Left lung (tissue), 10 donors: ENCODE results near the gene OSBP2. TPM values are rescaled to one million over a fixed set of nuclear protein-coding genes. Genes with fewer than 3 reads are reported as not detected.
A peak's percentile ranks its signal among the peaks of the same experiment; 100 is the strongest.

Experiments
- ATAC-seq: fragments of 200-7000 bp; cut with Tn5 transposase; one replicate; pipeline ENCODE4 v1.9.1; 2020; ENCODE audit warnings: moderate library complexity
- DNase-seq, 4 donors: peaks; one replicate each; pipeline ENCODE4 v3.0.0-alpha.2; 2013 to 2020
- H3K27ac ChIP-seq, 2 donors: fragments of 200-600 bp; sonication (generic) in 1 of 2; one replicate each; pipeline versions ENCODE4 v1.5.0 to v1.8.0; 2020 to 2021
- H3K27me3 ChIP-seq, 2 donors: fragments of 200-600 bp; sonication (generic) in 1 of 2; one replicate each; pipeline versions ENCODE4 v1.5.0 to v1.8.0; 2020 to 2021
- H3K36me3 ChIP-seq, 2 donors: fragments of 200-600 bp; sonication (generic) in 1 of 2; one replicate each; pipeline versions ENCODE4 v1.5.0 to v1.8.0; 2020 to 2021
- H3K4me1 ChIP-seq, 2 donors: fragments of 200-600 bp; one replicate each; pipeline ENCODE4 v1.8.0; 2021
- H3K4me3 ChIP-seq, 2 donors: fragments of 200-600 bp; sonication (generic) in 1 of 2; one replicate each; pipeline versions ENCODE4 v1.5.0 to v1.8.0; 2020 to 2021; ENCODE audit warnings: mild to moderate bottlenecking in 1 of 2
- H3K9me3 ChIP-seq, 2 donors: fragments of 200-600 bp; sonication (generic) in 1 of 2; one replicate each; pipeline versions ENCODE4 v1.5.0 to v1.8.0; 2020 to 2021
- CTCF ChIP-seq, 2 donors: fragments of 200-600 bp; sonication (generic) in 1 of 2; IDR thresholded peaks; one replicate each; pipeline versions ENCODE4 v1.5.0 to v1.8.0; 2021; ENCODE audit warnings: antibody characterized with exemption in 2 of 2
- intact Hi-C, 2 donors: fragments of 100-400 bp; cut with DNase I; formaldehyde crosslinking; loops; one replicate each; pipeline versions ENCODE4 v1.11.2 to v1.14.2; 2022
- polyA plus RNA-seq, 6 donors: library from polyadenylated mRNA; unstranded; fragments of 120-200 nt; gene quantifications; one replicate each; pipeline ENCODE4 v1.2.1, GENCODE V29; 2013; ENCODE audit not compliant: insufficient read length in 6 of 6
- total RNA-seq, 2 donors: library from RNA; stranded (reverse); fragmentation: NEBNext Ultra II Directional; extraction: Animal tissue kit (Norgen Biotek cat#: 25700); gene quantifications; one replicate each; pipeline ENCODE4 v1.2.1, GENCODE V29; 2021
- donor health status: DM: no; HTN: yes; CAD: no.
- donor health status: DM: no; HTN: no; CAD: no.

Gene OSBP2
- total and polyA plus RNA-seq, 8 donors = 4.0 to 21.0 (median 15.8) TPM

GRCh38 chr22:30920407-30920806 lies 225.7 kb downstream of the OSBP2 start:
- Histone ChIP-seq H3K9me3 (peaks cover 0 to 7% of the 10 kb centered on the region in 2 donors), H3K4me3 (peak overlapping the region in 1 of 2 donors; percentile 47), H3K27me3 (no peaks in the 10 kb centered on the region), H3K27ac (no peak overlapping the region), H3K4me1 (peaks cover 3 to 20% of the 10 kb centered on the region in 2 donors), H3K36me3 (peaks cover 0 to 16% of the 10 kb centered on the region in 2 donors)
- peak; percentile 62 to 92 (median 76) for DNase-seq
- peak; percentile 90 for ATAC-seq
- intact Hi-C loops = loop anchor here in 1 of 2 donors (10.0 kb wide), 1 partner anchor 286 kb away; the partner anchor contains the start of gene SLC35E4
- TF ChIP-seq CTCF (IDR thresholded peaks at IDR 0.05) = peak; percentile 88 to 95

GRCh38 chr22:30921108-30921507 lies 226.4 kb downstream of the OSBP2 start:
- Histone ChIP-seq H3K36me3 (peaks cover 0 to 23% of the 10 kb centered on the region in 2 donors), H3K9me3 (peaks cover 0 to under 1% of the 10 kb centered on the region in 2 donors), H3K4me1 (peaks cover 3 to 20% of the 10 kb centered on the region in 2 donors), H3K4me3 (peak overlapping the region in 1 of 2 donors; percentile 47), H3K27me3 (no peaks in the 10 kb centered on the region), H3K27ac (peak overlapping the region in 1 of 2 donors; percentile 74)
- intact Hi-C loops = loop anchor here in 1 of 2 donors (10.0 kb wide), 1 partner anchor 286 kb away; the partner anchor contains the start of gene SLC35E4
- no peak for TF ChIP-seq CTCF (IDR thresholded peaks at IDR 0.05)
- DNase-seq (no peak), ATAC-seq (no peak)

GRCh38 chr22:30922151-30922611 lies 227.5 kb downstream of the OSBP2 start:
- no peak for TF ChIP-seq CTCF (IDR thresholded peaks at IDR 0.05)
- peak; percentile 28 to 93 (median 66) for DNase-seq
- Histone ChIP-seq H3K4me1 (peaks cover 3 to 20% of the 10 kb centered on the region in 2 donors), H3K9me3 (no peaks in the 10 kb centered on the region), H3K36me3 (peaks cover 0 to 33% of the 10 kb centered on the region in 2 donors), H3K27me3 (no peaks in the 10 kb centered on the region), H3K4me3 (peak overlapping the region; percentile 21 to 47), H3K27ac (peak overlapping the region in 1 of 2 donors; percentile 74)
- intact Hi-C loops = loop anchor here in 1 of 2 donors (10.0 kb wide), 1 partner anchor 287 kb away; the partner anchor contains the start of gene SLC35E4
- peak; percentile 36 for ATAC-seq

GRCh38 chr22:30923168-30923900 lies 228.7 kb downstream of the OSBP2 start:
- Histone ChIP-seq H3K27ac (no peak overlapping the region), H3K9me3 (no peaks in the 10 kb centered on the region), H3K4me1 (peaks cover 3 to 20% of the 10 kb centered on the region in 2 donors), H3K27me3 (no peaks in the 10 kb centered on the region), H3K4me3 (no peak overlapping the region), H3K36me3 (peaks cover 0 to 45% of the 10 kb centered on the region in 2 donors)
- ATAC-seq = no peak
- DNase-seq = peak in 1 of 4 donors; percentile 12
- no peak for TF ChIP-seq CTCF (IDR thresholded peaks at IDR 0.05)
- intact Hi-C loops = loop anchor here in 1 of 2 donors (10.0 kb wide), 1 partner anchor 289 kb away; the partner anchor contains the start of gene SLC35E4

GRCh38 chr22:30925667-30926066 lies 231.0 kb downstream of the OSBP2 start:
- DNase-seq (peak in 1 of 4 donors; percentile 3), ATAC-seq (no peak)
- Histone ChIP-seq H3K4me1 (peaks cover 3 to 11% of the 10 kb centered on the region in 2 donors), H3K27ac (no peak overlapping the region), H3K36me3 (peaks cover 0 to 66% of the 10 kb centered on the region in 2 donors), H3K27me3 (no peaks in the 10 kb centered on the region), H3K9me3 (no peaks in the 10 kb centered on the region), H3K4me3 (no peak overlapping the region)
- intact Hi-C loops = loop anchor here in 1 of 2 donors (10.0 kb wide), 1 partner anchor 291 kb away; the partner anchor contains the start of gene SLC35E4
- TF ChIP-seq CTCF (IDR thresholded peaks at IDR 0.05) = no peak
